NCI-H1436 treated with DMSO at 0.1 percent for 48 hours (cell line): ENCODE data around the gene DCST1.

Experiments
- DNase-seq: peaks from one replicate; lab custom pipeline; 2025; lab: John Stamatoyannopoulos, UW

Gene DCST1

GRCh38 chr1:155014709-155015508, 18.7 kb upstream of the DCST1 start:
- no peak for DNase-seq

DNA sequence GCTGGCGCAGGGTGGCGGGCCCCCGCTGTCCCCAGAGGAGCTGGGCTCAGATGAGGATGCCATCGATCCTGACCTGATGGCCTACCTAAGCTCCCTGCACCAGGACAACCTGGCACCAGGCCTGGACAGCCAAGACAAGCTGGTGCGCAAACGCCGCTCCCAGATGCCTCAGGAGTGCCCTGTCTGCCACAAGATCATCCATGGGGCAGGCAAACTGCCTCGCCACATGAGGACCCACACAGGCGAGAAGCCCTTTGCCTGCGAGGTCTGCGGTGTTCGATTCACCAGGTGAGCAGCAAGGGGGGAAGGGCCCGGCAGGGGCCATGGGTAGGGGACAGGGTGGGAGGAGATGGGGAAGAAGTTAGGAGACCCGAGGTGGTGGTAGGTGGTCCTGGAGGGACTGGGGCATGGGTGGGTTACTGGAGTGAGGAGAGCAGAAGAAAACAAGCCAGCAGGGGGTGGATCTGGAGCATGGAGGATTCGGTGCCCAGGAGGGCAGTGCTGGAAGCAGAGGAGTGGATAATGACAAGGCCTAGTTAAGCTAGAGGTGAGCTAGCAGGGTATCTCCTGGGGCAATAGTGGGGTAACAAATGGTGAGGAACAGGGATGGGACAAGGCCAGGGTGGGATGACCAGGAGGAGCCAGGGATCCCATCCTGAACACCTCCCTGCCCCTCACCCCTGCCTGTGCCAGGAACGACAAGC, 17.9 kb upstream of the DCST1 start:
- DNase-seq, result no peak

DNA sequence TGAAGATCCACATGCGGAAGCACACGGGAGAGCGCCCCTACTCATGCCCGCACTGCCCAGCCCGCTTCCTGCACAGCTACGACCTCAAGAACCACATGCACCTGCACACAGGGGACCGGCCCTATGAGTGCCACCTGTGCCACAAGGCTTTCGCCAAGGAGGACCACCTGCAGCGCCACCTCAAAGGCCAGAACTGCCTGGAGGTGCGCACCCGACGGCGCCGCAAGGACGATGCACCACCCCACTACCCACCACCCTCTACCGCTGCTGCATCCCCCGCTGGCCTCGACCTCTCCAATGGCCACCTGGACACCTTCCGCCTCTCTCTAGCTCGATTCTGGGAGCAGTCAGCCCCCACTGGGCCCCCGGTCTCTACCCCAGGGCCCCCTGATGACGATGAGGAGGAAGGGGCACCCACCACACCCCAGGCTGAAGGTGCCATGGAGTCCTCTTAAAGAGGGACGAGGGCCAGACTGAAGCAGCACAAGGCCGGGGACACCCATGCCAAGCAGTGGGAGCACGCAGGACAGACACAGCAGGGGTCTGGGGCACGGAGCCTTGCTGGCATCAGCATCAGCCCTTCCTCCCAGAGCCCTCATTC, 17.3 kb upstream of the DCST1 start:
- no peak for DNase-seq

- peak; percentile 63 for DNase-seq
These were observed 16.3 kb upstream of the DCST1 start for GRCh38 chr1:155017041-155017945.

- no peak for DNase-seq
These were observed 15.7 kb upstream of the DCST1 start for GRCh38 chr1:155017946-155018316.

GRCh38 chr1:155018617-155019348, 14.8 kb upstream of the DCST1 start:
- no peak for DNase-seq

GRCh38 chr1:155019377-155020245, 14.0 kb upstream of the DCST1 start:
- DNase-seq, result no peak

DNA sequence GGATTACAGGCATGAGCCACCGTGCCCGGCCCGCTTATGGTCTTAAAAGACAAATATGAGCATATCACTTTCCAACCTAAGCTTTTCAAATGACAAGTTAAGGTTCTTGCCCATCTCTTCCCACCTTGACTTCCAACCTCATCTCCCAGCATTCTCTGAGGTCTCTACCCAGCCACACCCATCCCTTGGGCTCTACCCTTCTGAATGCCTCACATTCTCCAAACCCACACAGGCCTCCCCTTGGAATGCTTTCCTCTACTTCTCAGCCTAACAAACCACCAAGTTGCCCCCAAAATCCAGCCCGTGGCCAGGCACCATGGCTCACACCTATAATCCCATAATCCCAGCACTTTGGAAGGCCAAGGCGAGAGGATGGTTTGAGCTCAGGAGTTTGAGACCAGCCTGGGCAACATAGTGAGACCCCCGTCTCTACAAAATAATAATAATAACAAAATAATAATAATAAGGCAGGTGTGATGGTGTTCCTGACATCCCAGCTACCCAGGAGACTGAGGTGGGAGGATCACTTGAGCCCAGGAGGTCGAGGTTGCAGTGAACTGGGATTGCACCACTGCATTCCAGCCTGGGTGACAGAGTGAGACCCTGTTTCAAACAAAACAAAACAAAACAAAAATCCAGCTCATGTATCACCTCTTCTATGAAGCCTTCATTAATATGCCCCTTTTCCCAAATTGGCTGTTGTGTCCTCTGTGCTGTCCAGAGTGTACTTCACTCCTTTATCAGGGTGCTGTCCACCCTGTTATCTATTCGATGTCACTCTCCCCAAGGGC, 11.3 kb upstream of the DCST1 start:
- DNase-seq, result no peak

- no peak for DNase-seq
These were observed 10.7 kb upstream of the DCST1 start for GRCh38 chr1:155022927-155023236.

GRCh38 chr1:155023627-155024026, 10.0 kb upstream of the DCST1 start:
- no peak for DNase-seq

DNA sequence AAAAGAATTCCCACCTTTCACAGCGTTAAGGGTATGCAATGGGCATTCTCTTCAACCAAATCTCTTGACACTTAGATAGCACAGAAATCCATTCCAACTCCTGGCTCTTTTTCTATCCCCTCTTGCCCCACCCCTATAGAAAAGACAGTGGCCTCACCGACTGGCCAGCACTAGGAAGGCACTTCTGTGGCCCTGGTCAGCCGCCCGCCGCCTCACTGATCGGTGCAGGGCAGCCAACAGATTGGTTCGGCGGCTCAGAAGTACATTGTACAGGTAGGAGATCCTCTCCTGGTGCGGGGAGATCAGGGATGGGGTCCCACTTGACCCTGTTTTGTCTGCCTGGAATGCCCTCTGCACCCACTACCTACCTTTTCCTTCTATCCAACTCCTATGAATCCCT, 9.3 kb upstream of the DCST1 start:
- DNase-seq, result no peak

DNA sequence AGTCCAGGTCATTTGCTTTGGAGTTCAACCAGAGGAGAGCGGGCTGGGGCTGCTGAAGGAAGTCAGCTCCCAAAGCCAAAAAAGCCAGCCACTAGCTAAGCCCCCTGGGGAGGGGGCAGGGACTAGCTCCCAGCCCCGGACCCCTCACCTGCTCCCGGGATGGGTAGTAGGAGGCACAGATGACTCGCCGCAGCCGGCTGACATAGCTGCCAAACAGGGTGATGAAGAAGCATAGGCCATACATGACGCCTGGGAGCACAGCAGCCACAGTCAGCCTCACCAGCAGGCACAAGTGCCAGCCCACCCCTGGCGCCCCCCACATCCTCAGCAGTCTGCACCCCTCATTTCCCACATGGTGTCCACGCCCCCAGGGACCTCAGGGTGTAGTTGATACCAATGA, 7.5 kb upstream of the DCST1 start:
- no peak for DNase-seq

- DNase-seq, result no peak
These were observed 7.0 kb upstream of the DCST1 start for GRCh38 chr1:155026588-155026987.

GRCh38 chr1:155029513-155030242, 3.9 kb upstream of the DCST1 start:
- no peak for DNase-seq

DNA sequence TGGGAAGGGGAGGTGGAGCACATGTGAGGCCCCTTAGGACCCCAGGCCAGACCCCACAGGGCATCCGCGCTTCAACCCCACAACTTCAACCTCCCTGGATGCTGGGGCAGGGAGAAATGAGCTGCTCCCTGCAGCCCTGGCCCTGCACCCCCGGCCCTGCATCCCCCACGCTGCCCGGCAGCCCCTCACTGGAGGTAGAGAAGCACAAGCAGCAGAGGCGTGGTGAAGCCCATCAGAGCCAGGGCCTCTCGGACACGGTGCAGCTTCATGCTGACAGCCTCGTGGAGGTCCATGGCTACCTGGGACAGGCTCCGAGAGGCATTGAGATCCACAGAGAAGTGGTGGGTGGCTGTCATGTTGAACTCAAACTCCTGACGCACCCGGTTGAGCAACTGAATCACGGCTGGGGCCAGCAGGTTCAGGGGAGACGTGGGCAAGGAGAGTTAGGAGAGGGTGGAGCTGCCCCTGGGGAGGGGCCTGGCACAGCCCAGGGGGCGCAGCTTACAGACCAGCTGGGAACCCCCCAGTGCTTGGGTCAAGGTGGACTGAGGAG, 3.3 kb upstream of the DCST1 start:
- no peak for DNase-seq

- no peak for DNase-seq
These were observed 2.7 kb upstream of the DCST1 start for GRCh38 chr1:155030899-155031298.

DNA sequence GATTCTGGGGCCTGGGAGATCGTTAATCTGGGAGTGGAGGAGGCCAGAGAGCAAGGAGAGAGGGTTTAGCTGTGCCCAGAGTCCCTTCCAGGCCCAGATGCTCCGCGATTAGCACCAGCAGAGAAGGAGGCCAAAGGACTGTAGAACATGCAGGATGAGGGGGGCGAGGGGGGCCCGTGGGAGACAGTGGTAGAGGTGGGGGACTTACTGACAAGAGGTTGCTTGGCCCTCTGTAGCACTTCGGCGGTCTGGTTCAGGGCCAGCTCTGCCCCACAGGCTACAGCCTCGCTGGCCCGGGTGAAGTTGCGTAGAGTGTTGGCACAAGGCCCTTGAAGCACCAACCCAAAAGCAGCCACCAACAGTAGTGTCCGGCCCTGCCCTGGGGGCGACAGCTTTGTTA, 738 bp upstream of the DCST1 start:
- DNase-seq, result no peak

- DNase-seq, result no peak
These were observed 939 bp downstream of the DCST1 start for GRCh38 chr1:155034318-155035208.
